COR-L47 (cell line): Measurements from ENCODE around the gene CCDC27.
"Not testable (repeated sequence)": the region's sequence is repeated elsewhere in the genome, so short reads cannot be mapped to it uniquely, and the experiment has no call there.

Experiments used
- DNase-seq: peaks from one replicate; lab custom pipeline; 2025; lab: John Stamatoyannopoulos, UW

CCDC27 gene

DNA sequence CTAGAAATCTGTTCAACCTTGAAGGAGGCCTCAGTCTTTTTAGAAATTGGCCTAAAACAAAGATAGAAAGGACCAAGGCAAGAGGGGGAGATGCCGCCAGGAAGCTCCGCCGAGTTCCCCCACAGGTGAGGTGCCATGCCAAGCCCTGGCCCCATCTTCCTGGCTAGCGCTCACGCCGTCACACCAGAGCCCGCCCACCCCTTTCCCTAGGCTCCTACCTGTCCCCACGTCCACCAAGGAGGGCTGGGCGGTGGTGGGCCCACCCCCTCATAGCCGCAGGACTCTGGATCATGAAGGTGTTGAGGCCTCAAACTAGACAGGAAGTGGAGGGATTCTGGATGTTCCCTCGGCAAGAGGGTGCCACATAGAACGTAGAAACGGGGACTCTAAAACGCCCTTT, 15.5 kb upstream of the CCDC27 start:
- DNase-seq: no peak

DNA sequence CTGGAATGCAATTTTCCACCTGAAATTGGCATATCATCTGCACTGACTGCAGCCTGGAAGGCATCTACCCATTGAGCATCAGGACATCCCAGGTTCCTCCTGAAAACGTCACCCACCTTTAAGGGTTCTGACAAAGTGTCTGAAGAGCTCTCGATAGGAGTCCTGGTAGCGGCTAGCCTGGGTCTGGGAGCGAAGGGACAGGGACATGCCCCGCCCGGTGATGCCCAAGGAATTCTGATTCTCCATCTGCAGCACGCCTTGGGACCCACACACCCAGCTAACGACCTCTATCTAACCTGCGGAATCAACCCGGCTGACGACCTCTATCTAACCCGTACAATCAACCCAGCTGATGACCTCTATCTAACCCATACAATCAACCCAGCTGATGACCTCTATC, 13.3 kb upstream of the CCDC27 start:
- no peak for DNase-seq

DNA sequence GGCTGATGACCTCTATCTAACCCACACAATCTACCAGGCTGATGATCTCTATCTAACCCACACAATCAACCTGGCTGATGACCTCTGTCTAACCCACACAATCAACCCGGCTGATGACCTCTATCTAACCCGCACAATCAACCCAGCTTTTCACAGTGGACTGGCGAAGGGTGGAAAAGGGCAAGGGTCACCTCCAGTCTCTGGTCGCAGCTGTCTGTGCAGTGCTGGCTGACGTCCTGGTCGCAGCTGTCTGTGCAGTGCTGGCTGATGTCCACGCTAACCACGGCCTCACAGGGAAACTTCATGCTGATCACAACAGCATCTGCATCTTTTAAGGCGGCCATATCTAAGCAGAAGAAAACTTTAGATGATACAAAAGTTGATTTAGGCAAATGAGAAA, 12.2 kb upstream of the CCDC27 start:
- DNase-seq: no peak

DNA sequence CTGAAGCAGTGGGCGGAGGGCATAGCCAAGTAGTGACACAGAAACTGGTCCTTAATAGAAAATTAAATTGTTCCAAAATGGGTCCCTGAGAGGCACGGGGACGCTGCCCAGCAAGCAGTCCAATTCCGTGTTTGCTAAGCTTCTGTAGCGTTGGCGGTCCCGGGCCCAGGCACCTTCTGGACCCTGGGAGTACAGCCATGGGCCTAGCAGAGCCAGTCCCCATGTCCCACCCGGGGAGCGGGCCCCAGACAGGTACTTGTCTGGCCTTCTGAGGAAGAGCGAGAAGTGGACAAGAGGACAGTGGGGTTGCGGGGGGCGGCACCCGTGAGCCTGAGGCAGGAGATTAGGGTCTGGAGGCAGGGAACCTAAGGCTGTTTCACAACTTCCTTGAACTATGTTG, 11.5 kb upstream of the CCDC27 start:
- no peak for DNase-seq

DNA sequence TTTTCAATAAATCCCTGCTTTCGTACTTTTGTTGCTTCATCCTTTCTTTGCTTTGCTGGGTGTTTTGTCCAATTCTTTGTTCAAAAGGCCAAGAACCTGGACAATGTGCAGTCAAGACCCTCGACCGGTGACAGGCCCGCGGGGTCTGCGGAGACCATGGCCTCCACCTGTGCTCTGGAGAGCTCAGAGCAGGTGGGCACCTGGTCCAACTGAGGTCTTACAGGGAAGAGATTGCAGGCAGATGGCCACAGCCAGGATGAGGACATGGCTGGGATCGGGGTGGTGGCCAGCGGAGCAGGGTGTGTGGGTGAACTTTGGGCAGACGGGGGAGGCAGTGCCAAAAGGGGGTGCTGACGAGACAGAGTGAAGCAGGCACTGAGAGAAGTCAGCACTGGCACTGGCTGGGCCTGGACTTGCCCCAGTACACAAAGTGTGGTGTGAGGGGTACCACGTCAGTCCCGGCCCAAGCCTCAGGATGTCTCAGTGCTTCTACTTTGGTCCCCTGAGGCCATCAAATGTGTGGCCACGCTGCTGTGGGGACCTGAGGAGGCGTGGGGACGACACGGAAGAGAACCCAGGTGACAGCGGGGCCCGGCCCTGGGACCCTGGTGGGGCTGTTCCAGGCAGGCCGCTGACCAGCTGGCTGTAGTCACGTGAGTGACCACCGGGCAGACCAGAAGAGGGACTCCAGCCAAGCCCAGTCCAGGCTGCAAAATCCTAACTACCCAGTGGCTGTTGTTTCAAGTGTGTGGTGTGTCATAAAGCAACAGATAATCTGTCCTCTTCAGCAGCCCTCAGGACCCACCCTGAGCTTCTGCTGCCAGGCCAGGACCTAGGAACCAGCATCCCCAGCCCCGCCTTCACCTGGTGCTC, 10.4 kb upstream of the CCDC27 start:
- DNase-seq: no peak

DNA sequence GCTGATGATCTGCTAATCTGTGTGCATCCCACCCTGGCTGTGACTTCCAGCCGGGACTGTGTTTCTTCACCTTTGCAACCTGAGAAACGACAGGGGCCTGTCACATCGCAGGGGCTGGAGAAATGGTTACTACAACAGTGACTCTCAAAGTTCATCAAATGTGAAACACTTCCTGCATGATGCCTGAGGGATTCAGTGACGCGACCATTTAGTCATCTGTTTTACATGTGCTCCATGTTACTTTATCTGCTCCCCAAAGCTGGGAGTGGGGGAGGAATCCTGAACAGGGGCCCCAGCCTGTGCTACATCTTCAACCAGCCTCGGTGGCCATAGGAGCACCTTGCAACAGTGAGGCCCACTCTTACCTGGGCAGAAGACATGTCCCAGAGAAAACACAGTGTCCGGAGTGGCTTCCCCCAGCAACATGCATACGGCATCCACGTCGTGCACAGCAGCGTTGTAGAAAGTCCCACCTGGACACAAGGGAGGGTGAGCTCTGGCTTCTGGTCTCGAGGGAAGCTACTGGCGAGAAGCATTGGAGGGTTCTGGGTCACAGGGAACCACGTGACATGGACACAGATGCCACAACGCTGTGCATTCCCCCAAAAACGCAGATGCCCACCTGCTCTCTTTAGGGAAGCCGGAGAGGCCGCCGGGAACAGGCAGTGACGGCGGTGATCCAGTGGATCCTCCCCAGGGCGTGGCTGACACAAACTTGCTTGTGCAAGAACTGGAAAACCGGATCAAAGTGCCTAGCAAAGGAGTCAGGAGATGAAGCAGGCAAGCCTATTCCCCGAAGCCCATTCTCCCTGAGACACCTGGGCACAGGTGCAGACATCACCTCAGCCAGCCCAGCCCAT, 9.6 kb upstream of the CCDC27 start:
- no peak for DNase-seq

DNA sequence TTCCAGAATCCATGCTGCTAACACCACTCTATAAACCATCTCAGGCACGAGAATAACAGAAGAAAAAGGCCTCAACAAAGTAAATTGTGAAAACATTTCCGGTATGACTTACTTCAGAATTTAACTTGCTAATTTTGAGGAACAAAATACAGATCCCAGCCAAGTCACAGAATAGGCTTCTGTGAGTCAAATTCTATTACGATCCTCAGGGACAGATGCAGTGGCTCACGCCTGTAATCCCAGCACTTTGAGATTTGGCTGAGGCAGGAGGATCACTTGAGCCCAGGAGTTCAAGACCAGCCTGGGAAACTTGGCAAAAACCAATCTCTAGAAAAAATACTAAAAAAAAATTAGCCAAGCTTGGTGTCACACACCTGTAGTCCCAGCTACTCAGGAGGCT, 8.8 kb upstream of the CCDC27 start:
- DNase-seq: no peak

DNA sequence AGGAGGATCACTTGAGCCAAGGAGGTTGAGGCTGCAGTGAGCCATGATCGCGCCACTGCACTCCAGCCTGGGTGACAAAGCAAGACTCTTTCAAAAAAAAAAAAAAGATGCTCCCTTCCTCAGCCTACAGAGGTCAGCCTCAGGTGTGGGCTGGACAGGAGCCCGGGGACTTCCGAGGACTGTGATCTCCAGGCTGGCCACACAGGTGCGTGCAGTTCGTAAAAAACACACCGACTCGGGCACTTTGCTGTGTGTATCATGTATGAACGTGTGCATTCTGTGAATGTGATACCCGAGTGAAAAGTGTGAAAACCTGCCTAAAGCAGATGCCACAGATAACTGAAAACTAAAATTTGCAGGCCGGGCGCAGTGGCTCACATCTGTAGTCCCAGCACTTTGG, 8.4 kb upstream of the CCDC27 start:
- DNase-seq: no peak

DNA sequence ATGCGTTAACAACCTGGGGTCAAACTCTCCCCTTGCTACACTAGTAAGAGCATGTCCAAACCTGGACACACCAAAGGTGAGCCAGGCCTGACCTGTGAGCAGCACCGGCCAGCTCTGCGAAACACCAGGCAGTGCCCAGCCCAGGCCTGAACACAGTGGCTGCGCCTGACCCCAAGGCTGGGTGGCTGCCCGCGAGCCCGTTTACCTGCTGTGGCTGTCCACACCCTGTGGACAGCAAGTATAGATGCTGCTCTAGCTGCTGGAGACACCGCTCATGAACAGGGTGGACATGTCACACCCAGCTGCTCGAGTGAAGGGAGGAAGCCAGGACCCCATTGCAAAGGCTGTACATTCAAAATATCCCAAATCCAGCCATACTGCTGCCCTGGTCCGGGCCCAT, 7.6 kb upstream of the CCDC27 start:
- DNase-seq: no peak

DNA sequence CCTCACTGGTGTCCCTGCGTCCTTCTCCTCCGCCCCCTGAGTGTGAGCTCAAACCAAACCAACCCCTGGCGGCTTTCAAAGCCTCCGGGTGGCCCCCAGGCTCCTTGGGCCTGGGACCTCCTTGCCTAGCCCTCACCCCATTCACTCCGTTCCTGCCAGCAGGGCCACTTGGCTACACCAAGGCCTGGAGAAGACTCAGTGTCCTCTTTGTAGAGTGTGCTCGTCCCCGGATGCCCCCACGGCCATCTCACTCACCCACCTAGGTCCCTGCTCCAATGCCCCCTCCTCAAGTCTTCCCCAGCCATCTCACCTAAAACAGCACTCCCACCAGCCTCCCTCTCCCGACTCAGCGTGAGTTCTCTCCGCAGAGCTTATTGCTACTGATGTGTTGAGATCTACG, 7.2 kb upstream of the CCDC27 start:
- DNase-seq: no peak

DNA sequence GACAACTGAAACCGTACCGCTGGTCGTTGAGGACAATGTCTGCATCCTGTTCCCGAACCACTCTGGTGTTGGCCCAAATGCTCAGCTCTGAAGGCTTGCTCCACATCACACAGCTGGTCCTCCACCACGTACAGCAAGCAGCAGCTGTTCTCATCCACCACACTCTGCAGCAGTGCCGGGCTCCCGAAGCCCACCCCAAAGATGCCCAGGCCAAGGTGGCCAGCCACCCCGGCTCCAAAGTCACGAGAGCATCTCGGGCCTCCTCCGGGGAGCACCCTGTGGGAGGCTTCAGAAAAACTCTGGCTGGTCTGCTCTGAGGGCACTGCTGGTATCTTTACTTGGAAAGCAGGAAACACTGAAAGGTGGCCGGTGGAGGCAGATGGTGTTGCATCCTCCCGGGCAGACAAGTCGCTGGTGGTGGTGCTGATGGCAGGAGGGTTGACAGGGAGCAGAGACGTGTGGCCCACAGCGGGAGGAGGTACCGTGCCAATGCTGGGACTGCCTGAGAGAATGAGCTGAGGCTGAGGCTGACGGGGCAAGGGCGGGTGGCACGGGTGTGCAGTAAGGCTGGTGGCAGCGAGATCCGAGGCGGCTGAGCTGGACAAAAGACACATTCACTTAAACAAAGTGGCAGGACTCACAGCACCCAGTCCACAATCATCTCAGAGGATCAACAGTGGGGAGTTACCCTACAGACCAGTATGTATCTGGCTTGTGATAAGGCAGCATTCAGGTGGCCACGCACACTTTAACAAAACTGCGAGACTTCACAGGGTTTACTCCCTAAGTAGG, 6.5 kb upstream of the CCDC27 start:
- DNase-seq: no peak

DNA sequence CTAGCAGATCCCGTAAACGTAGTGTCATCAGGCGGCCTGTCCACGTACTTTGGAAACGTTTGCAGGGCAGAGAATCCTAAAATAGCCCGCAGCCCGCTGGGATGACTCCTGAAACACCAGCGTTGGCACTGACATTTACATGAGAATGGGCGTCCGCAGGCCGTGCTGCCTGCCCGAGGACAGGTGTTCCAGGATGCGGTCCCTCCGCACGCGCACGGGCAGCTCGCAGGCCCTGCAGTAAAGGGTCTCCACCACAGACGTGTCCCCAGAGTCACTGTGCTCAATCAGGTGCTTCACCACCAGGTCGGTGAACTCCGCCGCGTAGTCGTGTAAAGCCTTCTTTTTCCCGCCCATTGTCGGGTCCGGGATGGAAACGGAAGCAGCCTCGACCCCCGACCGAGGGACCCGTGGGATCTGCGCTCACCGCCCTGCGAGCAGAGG, 5.8 kb upstream of the CCDC27 start:
- peak; percentile 27 for DNase-seq

DNA sequence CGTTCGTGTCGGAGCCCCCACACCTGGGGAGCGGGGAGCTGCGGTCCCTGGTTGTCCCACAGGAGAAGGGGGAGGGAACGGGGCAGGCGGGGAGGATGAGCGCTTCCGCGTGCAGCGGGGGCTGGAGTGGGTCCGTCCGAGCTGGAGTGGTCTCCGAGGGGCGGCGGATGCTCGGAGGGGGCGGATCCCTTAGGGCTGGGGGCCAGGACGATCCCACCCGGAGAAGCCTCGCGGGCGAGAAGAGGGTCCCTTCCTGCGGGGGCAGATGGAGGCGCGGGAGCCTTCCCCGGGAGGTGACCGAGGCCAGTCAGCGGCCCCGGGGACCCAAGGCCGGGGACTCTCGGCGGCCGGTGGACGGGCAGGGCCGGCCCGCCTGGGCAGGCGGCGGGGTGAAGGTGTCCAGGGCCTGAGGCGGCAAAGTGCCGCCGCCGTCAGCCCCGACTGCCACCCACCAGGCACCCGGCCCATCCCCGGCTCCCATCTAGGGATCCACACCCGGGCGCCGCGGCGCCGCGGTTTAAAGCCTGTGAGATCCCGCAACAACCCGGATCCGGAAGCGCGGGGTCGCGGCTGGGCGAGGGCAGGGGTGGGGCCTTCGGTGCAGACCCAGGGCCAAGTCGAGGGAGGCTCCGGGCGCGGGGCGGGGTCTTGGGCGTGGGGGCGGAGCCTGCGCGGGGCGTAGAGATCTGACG, 5.3 kb upstream of the CCDC27 start:
- peak; percentile 84 for DNase-seq

DNA sequence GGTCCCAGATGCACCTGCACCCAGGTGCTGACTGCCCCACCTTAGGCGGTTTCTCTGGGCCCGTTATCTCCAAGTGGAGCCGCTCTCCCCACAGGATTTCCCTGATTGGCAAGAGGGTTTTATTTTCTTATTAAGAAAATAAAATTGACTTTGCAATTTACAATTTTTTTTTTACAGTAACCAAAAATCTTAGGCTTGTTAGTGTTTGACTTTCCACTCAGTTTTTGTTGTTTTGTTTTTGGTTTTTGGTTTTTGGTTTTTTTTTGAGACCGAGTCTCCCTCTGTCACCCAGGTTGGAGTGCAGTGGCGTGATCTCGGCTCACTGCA, 4.8 kb upstream of the CCDC27 start:
- no peak for DNase-seq

DNA sequence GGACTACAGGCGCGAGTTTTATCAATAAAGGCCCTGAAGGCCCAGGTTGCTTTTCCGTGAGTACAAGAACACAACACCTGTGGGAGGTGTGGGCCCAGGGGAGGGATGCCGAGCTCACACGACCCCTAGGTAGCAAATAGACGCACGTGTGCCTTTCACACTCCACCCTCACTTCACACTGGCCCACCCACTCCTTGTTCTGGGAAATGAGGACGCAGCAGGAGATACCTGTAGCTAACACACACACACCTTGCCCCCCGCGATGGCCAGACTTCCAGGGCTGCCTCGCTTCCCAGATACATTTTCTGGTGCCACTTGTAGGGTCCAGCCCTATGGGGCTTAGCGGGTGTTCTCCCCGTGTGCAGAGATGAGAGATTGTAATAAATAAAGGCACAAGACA, 4.3 kb upstream of the CCDC27 start:
- no peak for DNase-seq

DNA sequence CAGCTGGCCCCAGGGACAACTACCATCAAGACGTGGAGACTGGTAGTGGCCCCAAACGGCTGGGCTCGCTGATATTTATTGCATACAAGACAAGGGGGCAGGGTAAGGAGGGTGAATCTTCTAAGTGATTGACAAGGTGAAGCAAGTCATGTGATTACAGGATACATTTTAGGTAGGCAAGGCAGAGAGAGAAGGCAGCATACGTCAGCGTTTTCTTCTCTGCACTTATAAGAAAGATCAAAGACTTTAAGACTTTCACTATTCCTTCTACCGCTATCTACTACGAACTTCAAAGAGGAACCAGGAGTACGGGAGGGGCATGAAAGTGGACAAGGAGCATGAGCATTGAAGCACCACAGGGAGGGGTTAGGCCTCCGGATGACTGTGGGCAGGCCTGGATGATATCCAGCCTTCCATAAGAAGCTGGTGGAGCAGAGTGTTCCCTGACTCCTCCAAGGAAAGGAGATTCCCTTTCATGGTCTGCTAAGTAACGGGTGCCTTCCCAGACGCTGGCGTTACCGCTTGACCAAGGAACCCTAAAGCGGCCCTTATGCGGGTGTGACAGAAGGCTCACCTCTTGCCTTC, 3.8 kb upstream of the CCDC27 start:
- not testable (repeated sequence) for DNase-seq

DNA sequence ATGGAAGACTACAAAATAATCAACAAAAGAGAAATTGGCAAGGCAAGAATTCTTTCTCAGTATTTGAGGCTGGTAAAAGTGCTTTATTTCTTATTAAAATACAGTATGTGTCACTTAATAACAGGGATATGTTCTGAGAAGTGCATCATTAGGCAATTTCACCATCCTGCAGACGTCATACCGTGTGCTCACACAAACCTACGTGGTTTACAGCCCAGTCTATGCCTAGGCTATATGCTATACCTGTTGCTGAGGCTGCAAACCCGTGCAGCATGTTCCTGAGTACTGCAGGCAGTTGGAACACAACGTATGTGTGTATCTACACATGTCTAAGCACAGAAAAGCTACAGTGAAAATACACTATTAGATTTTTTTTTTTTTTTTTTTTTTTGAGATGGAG, 2.7 kb upstream of the CCDC27 start:
- no peak for DNase-seq

DNA sequence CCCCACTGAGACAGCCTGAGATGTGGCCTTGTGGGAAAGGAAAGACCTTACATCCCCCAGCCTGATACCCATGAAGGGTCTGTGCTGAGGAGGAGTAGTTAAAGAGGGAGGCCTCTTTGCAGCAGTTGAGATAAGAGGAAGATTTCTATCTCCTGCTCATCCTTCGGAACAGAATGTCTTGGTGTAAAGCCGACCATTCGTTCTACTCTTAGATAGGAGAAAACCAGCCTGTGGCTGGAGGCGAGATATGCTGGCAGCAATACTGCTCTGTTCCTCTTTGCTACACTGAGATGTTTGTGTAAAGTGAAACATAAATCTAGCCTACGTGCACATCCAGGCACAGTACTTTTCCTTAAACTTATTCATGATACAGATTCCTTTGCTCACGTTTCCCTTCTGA, 1.5 kb upstream of the CCDC27 start:
- no peak for DNase-seq

DNA sequence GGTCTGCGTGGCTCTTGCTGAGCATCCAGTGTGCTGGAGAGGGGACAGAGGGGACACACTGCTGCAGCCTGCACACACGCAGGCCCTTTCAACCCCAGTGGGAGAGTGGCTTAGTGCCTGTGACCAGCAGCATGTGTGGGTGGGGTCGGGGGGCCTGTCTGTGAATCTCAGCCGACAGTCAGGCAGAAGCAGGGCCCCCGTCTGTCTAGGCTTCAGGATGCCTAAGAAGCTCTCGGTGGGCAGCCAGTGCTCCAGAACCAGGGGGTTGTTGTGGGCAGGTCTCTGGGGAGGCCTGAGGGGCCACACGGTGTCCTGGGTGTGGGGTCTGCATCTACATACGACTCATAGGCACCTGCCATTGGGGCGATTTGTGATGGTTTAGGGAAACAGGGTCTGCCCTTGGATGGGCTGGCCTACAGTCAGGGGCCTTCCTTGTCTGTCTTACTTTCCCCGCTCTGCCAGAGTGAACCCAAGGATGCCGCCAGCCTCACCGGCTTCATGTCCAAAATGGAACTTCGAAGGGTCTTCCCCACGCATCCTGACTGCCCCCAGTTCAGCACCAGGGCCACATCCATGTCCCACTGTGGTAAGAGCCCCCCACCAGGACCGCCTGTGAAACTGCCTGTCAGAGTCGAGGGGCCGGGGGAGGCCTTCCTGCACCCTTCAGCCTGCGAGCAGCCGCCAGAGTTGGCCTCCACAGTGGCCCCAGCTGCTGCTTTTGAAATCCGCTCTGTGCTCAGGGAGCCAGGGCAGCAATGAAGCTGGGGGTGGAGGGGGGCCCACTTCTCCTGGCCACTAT, 1.6 kb downstream of the CCDC27 start:
- DNase-seq: no peak

DNA sequence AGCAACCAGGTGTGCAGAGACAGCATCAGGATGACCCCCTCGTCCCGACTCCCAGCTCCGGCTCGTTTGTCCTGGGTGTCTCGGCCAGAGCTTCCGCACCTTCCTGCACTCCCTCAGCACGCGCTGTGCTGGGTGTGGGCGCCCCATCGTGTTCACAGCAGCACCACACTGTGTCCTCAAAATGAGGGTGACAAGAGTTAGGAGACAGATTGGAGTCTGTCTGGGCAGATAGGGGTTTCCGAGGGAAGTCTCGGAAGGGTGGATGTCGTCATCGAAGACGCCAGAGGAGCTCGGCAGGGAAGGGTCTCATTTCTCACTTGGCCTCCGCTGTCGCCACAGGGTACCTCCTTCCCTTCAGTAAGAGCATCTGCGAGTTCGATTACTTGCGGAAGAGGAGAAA, 4.1 kb downstream of the CCDC27 start:
- DNase-seq: no peak

DNA sequence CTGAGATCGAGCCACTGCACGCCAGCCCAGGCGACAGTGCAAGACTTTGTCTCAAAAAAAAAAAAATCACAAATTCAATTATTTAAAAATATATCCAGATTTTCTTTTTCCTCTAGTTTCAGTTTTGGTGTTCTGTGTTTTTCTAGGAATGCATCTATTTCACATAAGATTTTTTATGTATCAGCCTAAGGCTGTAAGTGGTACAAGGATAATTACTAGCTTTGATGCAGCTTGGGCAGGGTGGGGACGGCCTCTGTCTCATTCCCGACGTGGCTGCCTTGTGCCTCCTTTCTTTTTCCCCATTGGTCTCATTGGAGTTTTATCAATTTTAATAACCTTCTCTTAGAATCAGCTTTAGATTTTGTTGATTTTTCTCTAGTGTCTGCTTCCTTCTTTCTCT, 6.9 kb downstream of the CCDC27 start:
- no peak for DNase-seq
